ENCODE data around the gene BRCC3.

The BRCC3 gene

GRCh38 chrX:155068165-155068564, 3.1 kb upstream of the BRCC3 start:
- H3K9me3 ChIP-seq (ENCODE audit: severe bottlenecking), result no peaks in the 10 kb centered on the region
- TF ChIP-seq CTCF (IDR thresholded peaks at IDR 0.05; ENCODE audit: poor library complexity, severe bottlenecking), result no peak
- peaks cover 4% of the 10 kb centered on the region for H3K36me3 ChIP-seq (ENCODE audit: low read depth)
- H3K27ac ChIP-seq (ENCODE audit: poor library complexity, severe bottlenecking), result no peak overlapping the region
- DNase-seq (ENCODE audit: low spot score) (no peak), ATAC-seq (ENCODE audit: low read depth) (peak; percentile 35; the same call in 2 of the 3 replicates)
- no peak overlapping the region for H3K4me3 ChIP-seq (ENCODE audit: severe bottlenecking)
- no peaks in the 10 kb centered on the region for H3K27me3 ChIP-seq (ENCODE audit: insufficient read depth, poor library complexity, severe bottlenecking)
- peaks cover 29% of the 10 kb centered on the region for H3K4me1 ChIP-seq (ENCODE audit: insufficient read depth, poor library complexity, severe bottlenecking)

GRCh38 chrX:155069414-155069813, 1.9 kb upstream of the BRCC3 start:
- Histone ChIP-seq H3K4me1 (ENCODE audit: insufficient read depth, poor library complexity, severe bottlenecking) (peaks cover 29% of the 10 kb centered on the region), H3K27ac (ENCODE audit: poor library complexity, severe bottlenecking) (no peak overlapping the region), H3K27me3 (ENCODE audit: insufficient read depth, poor library complexity, severe bottlenecking) (no peaks in the 10 kb centered on the region), H3K4me3 (ENCODE audit: severe bottlenecking) (peak overlapping the region; percentile 63), H3K36me3 (ENCODE audit: low read depth) (peaks cover 9% of the 10 kb centered on the region; the same call in 1 of the 2 replicates), H3K9me3 (ENCODE audit: severe bottlenecking) (no peaks in the 10 kb centered on the region)
- DNase-seq (ENCODE audit: low spot score), result no peak
- TF ChIP-seq CTCF (IDR thresholded peaks at IDR 0.05; ENCODE audit: poor library complexity, severe bottlenecking), result no peak
- ATAC-seq (ENCODE audit: low read depth), result no peak

GRCh38 chrX:155070038-155070437, 1.3 kb upstream of the BRCC3 start:
- Histone ChIP-seq H3K27ac (ENCODE audit: poor library complexity, severe bottlenecking) (peak overlapping the region; percentile 63), H3K4me1 (ENCODE audit: insufficient read depth, poor library complexity, severe bottlenecking) (peaks cover 25% of the 10 kb centered on the region), H3K9me3 (ENCODE audit: severe bottlenecking) (no peaks in the 10 kb centered on the region), H3K27me3 (ENCODE audit: insufficient read depth, poor library complexity, severe bottlenecking) (no peaks in the 10 kb centered on the region), H3K36me3 (ENCODE audit: low read depth) (peaks cover 10% of the 10 kb centered on the region; the same call in 1 of the 2 replicates), H3K4me3 (ENCODE audit: severe bottlenecking) (peak overlapping the region; percentile 63)
- TF ChIP-seq CTCF (IDR thresholded peaks at IDR 0.05; ENCODE audit: poor library complexity, severe bottlenecking), result no peak
- DNase-seq (ENCODE audit: low spot score), result no peak
- ATAC-seq (ENCODE audit: low read depth), result no peak

- Histone ChIP-seq H3K36me3 (ENCODE audit: low read depth) (peaks cover 15% of the 10 kb centered on the region), H3K4me1 (ENCODE audit: insufficient read depth, poor library complexity, severe bottlenecking) (peaks cover 22% of the 10 kb centered on the region), H3K9me3 (ENCODE audit: severe bottlenecking) (no peaks in the 10 kb centered on the region), H3K27ac (ENCODE audit: poor library complexity, severe bottlenecking) (peak overlapping the region; percentile 63), H3K4me3 (ENCODE audit: severe bottlenecking) (peak overlapping the region; percentile 63), H3K27me3 (ENCODE audit: insufficient read depth, poor library complexity, severe bottlenecking) (no peaks in the 10 kb centered on the region)
- ATAC-seq (ENCODE audit: low read depth) (no peak), DNase-seq (ENCODE audit: low spot score) (no peak)
- no peak for TF ChIP-seq CTCF (IDR thresholded peaks at IDR 0.05; ENCODE audit: poor library complexity, severe bottlenecking)
Measured at GRCh38 chrX:155070663-155070974, 689 bp upstream of the BRCC3 start.

- peak overlapping the region; percentile 40 for H3K27ac ChIP-seq (ENCODE audit: poor library complexity, severe bottlenecking)
- peak overlapping the region; percentile 63 for H3K4me3 ChIP-seq (ENCODE audit: severe bottlenecking)
- DNase-seq (ENCODE audit: low spot score) (no peak), ATAC-seq (ENCODE audit: low read depth) (peak; percentile 5; the same call in 1 of the 3 replicates)
- H3K36me3 ChIP-seq (ENCODE audit: low read depth), result peaks cover 19% of the 10 kb centered on the region
- no peak for TF ChIP-seq CTCF (IDR thresholded peaks at IDR 0.05; ENCODE audit: poor library complexity, severe bottlenecking)
- no peaks in the 10 kb centered on the region for H3K27me3 ChIP-seq (ENCODE audit: insufficient read depth, poor library complexity, severe bottlenecking)
- peaks cover 18% of the 10 kb centered on the region for H3K4me1 ChIP-seq (ENCODE audit: insufficient read depth, poor library complexity, severe bottlenecking)
- no peaks in the 10 kb centered on the region for H3K9me3 ChIP-seq (ENCODE audit: severe bottlenecking)
Measured at GRCh38 chrX:155071694-155072280, 479 bp downstream of the BRCC3 start.

Measured in RWPE2 (cell line).